CMK (cell line): Measurements from ENCODE around the gene ETV6.
A peak's percentile ranks its signal among the peaks of the same experiment; 100 is the strongest.

Experiments
- DNase-seq: peaks from one replicate; pipeline ENCODE4 v3.0.0-alpha.2; 2010; ENCODE audit warnings: low read depth

Gene ETV6

GRCh38 chr12:11922361-11922760 is 272.9 kb downstream of the ETV6 start:
- no peak for DNase-seq

DNA sequence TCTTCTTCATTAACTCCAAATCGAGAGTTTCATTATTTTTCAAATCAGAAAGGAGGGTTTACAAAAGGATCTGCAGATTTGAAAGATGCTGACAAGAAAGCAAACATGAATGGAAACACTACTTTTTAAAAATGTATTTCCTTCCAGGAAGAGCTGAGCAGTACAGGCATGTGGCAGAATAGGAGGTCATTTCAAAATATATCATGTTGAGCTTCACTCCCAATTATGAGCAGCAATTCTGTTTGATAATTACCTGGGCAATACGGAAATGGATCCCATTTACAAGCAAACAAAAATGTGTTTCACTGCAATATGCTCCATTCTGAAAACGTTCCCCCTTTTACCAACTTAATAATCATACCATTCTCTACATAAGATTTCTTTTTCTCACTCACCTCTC is 273.6 kb downstream of the ETV6 start:
- DNase-seq: no peak

DNA sequence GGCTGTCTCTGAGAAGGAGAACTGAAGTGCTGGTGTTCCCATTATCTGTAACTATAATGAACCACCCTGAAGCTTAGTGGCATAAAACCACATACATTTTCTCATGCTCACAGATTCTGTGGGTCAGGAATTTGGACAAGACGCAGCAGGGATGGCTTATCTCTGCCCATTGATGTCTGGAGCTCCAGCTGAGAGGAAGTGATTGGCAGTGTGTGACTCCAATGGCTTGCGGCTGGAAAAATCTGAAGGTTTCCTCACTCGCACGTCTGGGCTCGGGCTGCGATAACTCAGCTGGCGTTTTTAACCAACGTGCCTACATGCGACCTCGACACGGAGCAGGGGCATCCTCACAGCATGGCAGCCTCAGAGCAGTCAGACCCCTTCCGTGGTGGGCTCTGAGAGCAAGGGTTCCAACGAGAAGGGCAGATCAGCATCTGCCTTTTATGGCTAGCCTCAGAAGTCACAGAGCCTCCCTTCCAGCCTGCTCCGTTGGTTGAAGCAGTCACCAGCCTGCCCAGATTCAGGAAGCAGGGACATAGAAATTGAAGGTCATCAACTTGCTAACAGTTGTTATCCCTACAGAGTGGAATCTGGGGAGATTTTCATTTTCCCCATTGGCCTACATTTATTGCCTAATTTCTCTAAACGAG is 277.9 kb downstream of the ETV6 start:
- DNase-seq: peak; percentile 59

- DNase-seq: no peak
Measured at GRCh38 chr12:11929714-11930113, 280.2 kb downstream of the ETV6 start.

DNA sequence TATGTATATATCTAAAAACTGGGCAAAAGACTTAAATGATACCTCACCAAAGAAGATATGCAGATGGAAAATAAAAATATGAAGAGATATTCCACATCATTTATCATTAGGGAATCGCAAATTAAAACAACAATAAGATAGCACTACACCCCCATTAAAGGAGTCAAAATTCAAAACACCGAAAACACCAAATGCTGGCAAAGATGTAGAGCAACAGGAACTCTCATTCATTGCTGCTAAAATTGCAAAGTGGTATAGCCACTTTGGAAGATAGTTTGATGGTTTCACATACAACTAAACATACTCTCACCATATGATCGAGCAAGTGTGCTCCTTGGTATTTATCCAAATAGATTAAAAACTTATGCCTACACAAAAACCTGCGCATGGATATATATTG is 289.7 kb downstream of the ETV6 start:
- DNase-seq: no peak

DNA sequence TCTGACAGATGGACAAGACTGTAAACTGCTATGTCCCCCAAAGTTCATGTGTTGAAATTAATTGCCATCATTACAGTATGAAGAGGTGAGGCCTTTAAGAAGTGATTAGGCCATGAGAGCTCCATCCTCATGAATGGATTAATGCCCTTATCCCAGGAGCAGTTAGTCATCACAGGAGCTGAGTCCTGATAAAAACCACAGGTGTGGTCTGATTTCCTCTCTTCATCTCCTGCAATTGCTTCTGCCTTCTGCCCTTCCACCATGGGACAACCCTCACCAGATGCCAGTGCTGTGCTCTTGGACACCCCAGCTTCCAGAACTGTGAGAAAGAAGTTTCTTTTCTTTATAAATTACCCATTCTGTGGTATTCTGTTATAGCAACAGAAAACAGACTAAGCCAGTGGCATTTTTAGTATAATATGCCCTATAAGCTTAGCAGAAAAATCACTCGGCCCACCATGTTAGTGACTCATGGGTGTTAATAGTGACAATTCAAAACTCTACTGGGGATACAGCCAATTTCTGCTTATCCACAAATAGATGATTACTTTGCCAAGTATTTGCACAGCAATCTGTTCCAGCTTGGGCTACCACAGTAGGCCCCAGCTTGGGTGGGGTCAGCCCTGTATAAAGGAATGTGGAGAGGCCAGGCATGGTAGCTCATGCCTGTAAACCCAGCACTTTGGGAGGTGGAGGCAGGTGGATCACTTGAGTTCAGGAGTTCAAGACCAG is 292.3 kb downstream of the ETV6 start:
- no peak for DNase-seq

GRCh38 chr12:11943919-11944700 is 294.6 kb downstream of the ETV6 start:
- no peak for DNase-seq
